Tibial nerve (tissue), 4 donors: Measurements from ENCODE around the gene RAD9A.

Experiments used
- EP300 ChIP-seq, 2 donors: sonication (generic); formaldehyde crosslinking; IDR thresholded peaks; one replicate each; pipeline ENCODE4 v1.6.1; 2017; ENCODE audit warnings: antibody characterized with exemption in 2 of 2, mild to moderate bottlenecking in 1 of 2
- POLR2A ChIP-seq, 2 donors: fragments of 450-650 bp; IDR thresholded peaks; one replicate each; pipeline ENCODE4 v1.6.1; 2017; ENCODE audit warnings: antibody characterized with exemption in 2 of 2, mild to moderate bottlenecking in 2 of 2, moderate library complexity in 2 of 2
- TF ChIP-seq, protein P1 (sequence below), 5 experiments: fragments of 200-600 bp in 3 of 5; fragments of 450-650 bp in 2 of 5; sonication (generic) in 3 of 5; IDR thresholded peaks; one replicate each; pipeline ENCODE4 v1.5.1; 2016 to 2019; ENCODE audit warnings: antibody characterized with exemption in 5 of 5, mild to moderate bottlenecking in 3 of 5, moderate library complexity in 2 of 5

- TF ChIP-seq, protein P1, sequence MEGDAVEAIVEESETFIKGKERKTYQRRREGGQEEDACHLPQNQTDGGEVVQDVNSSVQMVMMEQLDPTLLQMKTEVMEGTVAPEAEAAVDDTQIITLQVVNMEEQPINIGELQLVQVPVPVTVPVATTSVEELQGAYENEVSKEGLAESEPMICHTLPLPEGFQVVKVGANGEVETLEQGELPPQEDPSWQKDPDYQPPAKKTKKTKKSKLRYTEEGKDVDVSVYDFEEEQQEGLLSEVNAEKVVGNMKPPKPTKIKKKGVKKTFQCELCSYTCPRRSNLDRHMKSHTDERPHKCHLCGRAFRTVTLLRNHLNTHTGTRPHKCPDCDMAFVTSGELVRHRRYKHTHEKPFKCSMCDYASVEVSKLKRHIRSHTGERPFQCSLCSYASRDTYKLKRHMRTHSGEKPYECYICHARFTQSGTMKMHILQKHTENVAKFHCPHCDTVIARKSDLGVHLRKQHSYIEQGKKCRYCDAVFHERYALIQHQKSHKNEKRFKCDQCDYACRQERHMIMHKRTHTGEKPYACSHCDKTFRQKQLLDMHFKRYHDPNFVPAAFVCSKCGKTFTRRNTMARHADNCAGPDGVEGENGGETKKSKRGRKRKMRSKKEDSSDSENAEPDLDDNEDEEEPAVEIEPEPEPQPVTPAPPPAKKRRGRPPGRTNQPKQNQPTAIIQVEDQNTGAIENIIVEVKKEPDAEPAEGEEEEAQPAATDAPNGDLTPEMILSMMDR (IDR thresholded peaks at IDR 0.05), result no peak
- no peak for TF ChIP-seq EP300 (IDR thresholded peaks at IDR 0.05)
- TF ChIP-seq POLR2A (IDR thresholded peaks at IDR 0.05), result no peak
Observed at GRCh38 chr11:67400942-67401494, 9.2 kb downstream of the RAD9A start.
